Measurements from ENCODE around the gene LPP. TPM values are rescaled to one million over a fixed set of nuclear protein-coding genes. Genes with fewer than 3 reads are reported as not detected.

Gene LPP
- total and polyA plus RNA-seq, 9 of the 15 experiments (the other 6 are each of a cell fraction or from before 2014, with no cell fraction given), result 0.07 to 0.18 TPM; not detected in 7

DNA sequence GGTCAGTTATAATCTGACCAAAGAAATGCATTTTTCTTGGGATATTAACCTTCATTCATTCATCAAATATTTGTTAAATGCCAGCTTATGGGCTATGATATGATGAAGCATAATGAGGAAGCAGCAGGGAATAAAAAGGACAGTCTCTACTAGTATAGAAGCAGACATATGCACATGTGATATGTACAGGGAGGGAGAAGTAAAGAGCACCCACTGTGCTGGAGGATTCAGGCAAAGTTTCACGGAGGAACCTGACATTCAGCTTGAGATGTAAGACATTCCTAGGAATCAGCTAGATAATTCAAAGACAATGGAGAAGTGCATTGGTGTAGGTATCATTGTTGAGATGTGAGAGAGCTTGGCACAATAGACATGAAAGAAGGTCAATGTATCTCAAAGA lies 450.7 kb downstream of the LPP start:
- in situ Hi-C loops (cut with MboI), result no loop called here
- 0% methylated on average over 1 of the region's 1 CpG for WGBS (ENCODE audit: insufficient coverage, low coverage, missing lambda C conversion rate)

More for the DNA sequence above, 450.7 kb downstream of the LPP start:
- no peak overlapping the region for H3K9ac ChIP-seq (ENCODE audit: insufficient read depth in 1 of 2, low read depth in 2 of 2, low read length in 2 of 2)
- no peak overlapping the region for H3K4me2 ChIP-seq (ENCODE audit: insufficient read depth, low read length)
- no peaks in the 10 kb centered on the region for H3K9me3 ChIP-seq (replicated peaks; ENCODE audit: control insufficient read depth, insufficient read depth, low read depth, low read length)
- no peaks in the 10 kb centered on the region for H3K36me3 ChIP-seq (ENCODE audit: control insufficient read depth, insufficient read depth, low read length)
- H3K4me1 ChIP-seq (replicated peaks in 1 of 2; ENCODE audit: control insufficient read depth in 2 of 2, insufficient read depth in 2 of 2, low read length in 2 of 2), result no peaks in the 10 kb centered on the region
- H3K27ac ChIP-seq (ENCODE audit: extremely low read depth, low read depth, low read length), result no peak overlapping the region
- TF ChIP-seq ZBTB8A (IDR thresholded peaks at IDR 0.05; ENCODE audit: partially characterized antibody) (no peak), CBFA2T2 (conservative IDR thresholded peaks at IDR 0.05) (no peak), FOXA1 (IDR thresholded peaks at IDR 0.05; ENCODE audit: borderline replicate concordance) (no peak), ZNF232 (CRISPR knock-in tag; IDR thresholded peaks at IDR 0.05) (no peak), GATA2 (CRISPR knock-in tag; IDR thresholded peaks at IDR 0.05) (no peak), NFRKB (IDR thresholded peaks at IDR 0.05; ENCODE audit: low read depth) (no peak)
- TF ChIP-seq, protein P1, sequence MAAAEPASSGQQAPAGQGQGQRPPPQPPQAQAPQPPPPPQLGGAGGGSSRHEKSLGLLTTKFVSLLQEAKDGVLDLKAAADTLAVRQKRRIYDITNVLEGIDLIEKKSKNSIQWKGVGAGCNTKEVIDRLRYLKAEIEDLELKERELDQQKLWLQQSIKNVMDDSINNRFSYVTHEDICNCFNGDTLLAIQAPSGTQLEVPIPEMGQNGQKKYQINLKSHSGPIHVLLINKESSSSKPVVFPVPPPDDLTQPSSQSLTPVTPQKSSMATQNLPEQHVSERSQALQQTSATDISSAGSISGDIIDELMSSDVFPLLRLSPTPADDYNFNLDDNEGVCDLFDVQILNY (CRISPR knock-in tag; IDR thresholded peaks at IDR 0.05), result no peak
- TF ChIP-seq, protein P2, sequence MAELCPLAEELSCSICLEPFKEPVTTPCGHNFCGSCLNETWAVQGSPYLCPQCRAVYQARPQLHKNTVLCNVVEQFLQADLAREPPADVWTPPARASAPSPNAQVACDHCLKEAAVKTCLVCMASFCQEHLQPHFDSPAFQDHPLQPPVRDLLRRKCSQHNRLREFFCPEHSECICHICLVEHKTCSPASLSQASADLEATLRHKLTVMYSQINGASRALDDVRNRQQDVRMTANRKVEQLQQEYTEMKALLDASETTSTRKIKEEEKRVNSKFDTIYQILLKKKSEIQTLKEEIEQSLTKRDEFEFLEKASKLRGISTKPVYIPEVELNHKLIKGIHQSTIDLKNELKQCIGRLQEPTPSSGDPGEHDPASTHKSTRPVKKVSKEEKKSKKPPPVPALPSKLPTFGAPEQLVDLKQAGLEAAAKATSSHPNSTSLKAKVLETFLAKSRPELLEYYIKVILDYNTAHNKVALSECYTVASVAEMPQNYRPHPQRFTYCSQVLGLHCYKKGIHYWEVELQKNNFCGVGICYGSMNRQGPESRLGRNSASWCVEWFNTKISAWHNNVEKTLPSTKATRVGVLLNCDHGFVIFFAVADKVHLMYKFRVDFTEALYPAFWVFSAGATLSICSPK (IDR thresholded peaks at IDR 0.05; ENCODE audit: borderline replicate concordance), result no peak
- H4K20me1 ChIP-seq (replicated peaks; ENCODE audit: control insufficient read depth, insufficient read depth, low read length), result no peaks in the 10 kb centered on the region
- no peak overlapping the region for H2AFZ ChIP-seq (ENCODE audit: low read depth, low read length)
- no TSS peak for BruUV-seq (replicated peaks)
- no peak for ATAC-seq
- no peak overlapping the region for H3K4me3 ChIP-seq
- ChIA-PET CTCF (ENCODE audit: low intra/inter-chr PET ratio) (no interaction called here), POLR2A (no interaction called here)
- no peaks in the 10 kb centered on the region for H3K9me1 ChIP-seq (ENCODE audit: control insufficient read depth, insufficient read depth, low read length)
- no peak for DNase-seq (ENCODE audit: extremely low read depth in 1 of 4, low spot score in 3 of 4)
- no peak for FAIRE-seq
- no peaks in the 10 kb centered on the region for H3K27me3 ChIP-seq (ENCODE audit: control insufficient read depth in 2 of 2, insufficient read depth in 2 of 2, low read length in 2 of 2)
- no peaks in the 10 kb centered on the region for H3K79me2 ChIP-seq (ENCODE audit: control insufficient read depth, insufficient read depth, low read length)
- intact Hi-C loops (cut with micrococcal nuclease), result no loop called here

Data from K562 (cell line).